ENCODE data around the gene AMZ1. TPM values are rescaled to one million over a fixed set of nuclear protein-coding genes. Genes with fewer than 3 reads are reported as not detected.
"Not testable (repeated sequence)": the region's sequence is repeated elsewhere in the genome, so short reads cannot be mapped to it uniquely, and the experiment has no call there.

Gene AMZ1
- total and polyA plus RNA-seq, 10 donors, result 0.20 to 3.4 (median 1.6) TPM

DNA sequence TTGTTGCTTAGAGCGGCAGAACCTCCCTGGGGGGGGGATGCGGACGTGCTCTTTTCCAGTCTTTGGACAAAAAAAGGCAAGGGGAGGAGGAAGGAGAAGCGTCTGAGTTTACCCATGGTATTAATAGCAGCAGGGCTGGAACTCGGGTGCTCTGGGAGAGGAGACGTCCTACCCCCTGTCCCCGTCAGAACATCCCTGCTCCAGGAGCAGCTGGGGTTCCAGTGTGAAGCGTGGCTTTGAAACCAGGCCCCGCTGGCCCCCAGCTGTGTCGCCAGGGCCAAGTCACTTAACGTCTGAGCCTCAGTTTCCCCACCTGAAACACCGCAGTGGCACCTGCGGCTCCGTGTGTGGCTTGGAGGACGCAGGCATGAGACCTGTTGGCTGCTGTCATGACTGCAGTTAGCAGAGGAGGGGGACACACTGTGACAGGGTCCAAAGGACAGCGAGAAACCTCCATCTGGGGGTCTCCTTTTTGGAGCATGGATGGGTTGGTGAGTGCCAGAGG lies 1.4 kb downstream of the AMZ1 start:
- peaks cover 0 to 62% (median 38%) of the 10 kb centered on the region in 7 donors for H3K27me3 ChIP-seq (replicated peaks in 1 of 7)
- TF ChIP-seq CTCF (IDR thresholded peaks at IDR 0.05 in 8 of 11, conservative IDR thresholded peaks at IDR 0.05 in 3 of 11) (no peak), POLR2AphosphoS5 (IDR thresholded peaks at IDR 0.05) (no peak), POLR2A (IDR thresholded peaks at IDR 0.05) (no peak)
- intact Hi-C loops (cut with DNase I; ENCODE audit: low total_unique reads), result loop anchor here (10.0 kb wide), 1 partner anchor 215 kb away; the partner anchor contains the start of gene GRIFIN
- H3K27ac ChIP-seq, result no peak overlapping the region
- H3K9me3 ChIP-seq, result no peaks in the 10 kb centered on the region
- no peak for DNase-seq
- peak overlapping the region in 1 of 8 donors; percentile 55 for H3K4me3 ChIP-seq
- no peaks in the 10 kb centered on the region for H3K36me3 ChIP-seq
- WGBS, 5 donors, result 54 to 66% (median 64%) methylated on average over 8 to 16 of the region's 16 CpGs
- H3K4me1 ChIP-seq, result peaks cover 12 to 40% (median 29%) of the 10 kb centered on the region in 6 donors

DNA sequence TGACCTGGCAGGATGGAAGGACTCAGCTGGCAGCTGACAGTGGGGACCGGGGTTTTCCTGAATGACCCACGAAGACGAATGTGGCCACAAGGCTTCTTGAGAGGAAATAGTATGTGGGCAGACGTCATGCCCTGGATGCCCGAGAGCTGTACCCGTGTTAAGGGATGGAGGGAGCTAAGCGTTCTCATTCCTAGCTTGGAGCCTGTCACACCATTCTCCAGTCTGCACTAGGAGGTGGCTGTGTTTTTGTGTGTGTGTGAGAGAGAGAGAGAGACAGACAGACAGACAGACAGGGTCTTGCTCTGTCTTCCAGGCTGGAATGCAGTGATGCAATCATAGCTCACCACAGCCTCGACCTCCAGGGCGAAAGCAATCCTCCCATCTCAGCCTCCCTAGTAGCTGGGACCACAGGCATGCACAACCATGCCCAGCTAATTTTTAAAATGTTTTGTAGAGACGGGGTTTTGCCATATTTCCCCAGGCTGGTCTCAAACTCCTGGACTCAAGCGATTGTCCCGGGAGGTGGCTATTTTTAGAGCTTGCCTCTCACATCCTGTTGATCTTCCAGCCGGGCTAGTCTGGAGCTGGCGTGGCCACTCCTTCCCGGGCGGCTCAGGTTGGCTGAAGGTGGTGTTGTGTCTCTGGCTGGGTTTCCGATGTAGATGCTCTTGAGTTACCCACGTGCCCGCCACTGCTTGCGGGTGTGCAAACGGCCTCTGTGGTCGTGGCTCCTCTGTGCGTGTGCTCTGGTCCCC lies 2.1 kb downstream of the AMZ1 start:
- Histone ChIP-seq H3K27ac (no peak overlapping the region), H3K36me3 (no peaks in the 10 kb centered on the region), H3K27me3 (replicated peaks in 1 of 7) (peaks cover 0 to 55% (median 38%) of the 10 kb centered on the region in 7 donors), H3K4me3 (no peak overlapping the region), H3K9me3 (no peaks in the 10 kb centered on the region), H3K4me1 (peaks cover 12 to 40% (median 29%) of the 10 kb centered on the region in 6 donors)
- DNase-seq, result no peak
- TF ChIP-seq CTCF (IDR thresholded peaks at IDR 0.05 in 8 of 11, conservative IDR thresholded peaks at IDR 0.05 in 3 of 11) (no peak), POLR2A (IDR thresholded peaks at IDR 0.05) (no peak), POLR2AphosphoS5 (IDR thresholded peaks at IDR 0.05) (no peak)
- intact Hi-C loops (cut with DNase I; ENCODE audit: low total_unique reads), result loop anchor here (10.0 kb wide), 1 partner anchor 215 kb away; the partner anchor contains the start of gene GRIFIN
- 52 to 63% (median 53%) methylated on average over 18 to 23 of the region's 23 CpGs for WGBS, 5 donors

- Histone ChIP-seq H3K36me3 (no peaks in the 10 kb centered on the region), H3K27ac (no peak overlapping the region), H3K9me3 (no peaks in the 10 kb centered on the region), H3K4me3 (no peak overlapping the region), H3K27me3 (replicated peaks in 1 of 7) (peaks cover 0 to 48% (median 34%) of the 10 kb centered on the region in 7 donors), H3K4me1 (peaks cover 12 to 40% (median 29%) of the 10 kb centered on the region in 6 donors)
- 80 to 89% (median 86%) methylated on average over 18 of the region's 18 CpGs for WGBS, 5 donors
- TF ChIP-seq CTCF (IDR thresholded peaks at IDR 0.05 in 8 of 11, conservative IDR thresholded peaks at IDR 0.05 in 3 of 11) (no peak), POLR2A (IDR thresholded peaks at IDR 0.05) (no peak), POLR2AphosphoS5 (IDR thresholded peaks at IDR 0.05) (no peak)
- intact Hi-C loops (cut with DNase I; ENCODE audit: low total_unique reads), result no loop called here
- no peak for DNase-seq
These were observed 3.2 kb downstream of the AMZ1 start for GRCh38 chr7:2691011-2691707.

GRCh38 chr7:2691932-2692439 lies 4.0 kb downstream of the AMZ1 start:
- H3K9me3 ChIP-seq; H3K27ac ChIP-seq; H3K36me3 ChIP-seq; DNase-seq; intact Hi-C loops (cut with DNase I; ENCODE audit: low total_unique reads); H3K4me3 ChIP-seq: not testable (repeated sequence)
- H3K27me3 ChIP-seq (replicated peaks in 1 of 7), result peaks cover 0 to 40% (median 28%) of the 10 kb centered on the region in 7 donors
- WGBS, 5 donors, result 91 to 95% (median 94%) methylated on average over 23 of the region's 23 CpGs
- peaks cover 12 to 37% (median 27%) of the 10 kb centered on the region in 6 donors for H3K4me1 ChIP-seq

Data from spleen (tissue), 11 donors.